HEK293 (cell line): ENCODE data around the gene PTK7.

Source experiments
- EGR2 ChIP-seq: fragments of 450-650 bp; formaldehyde crosslinking; IDR thresholded peaks from 2 replicates; pipeline ENCODE4 v1.5.1; 2016; ENCODE audit warnings: low read depth, missing biosample characterization, missing genetic modification characterization
- GLI2 ChIP-seq: fragments of 450-650 bp; formaldehyde crosslinking; IDR thresholded peaks from 2 replicates; pipeline ENCODE4; 2017; ENCODE audit warnings: missing biosample characterization, missing genetic modification characterization, low read depth, borderline replicate concordance
- KLF8 ChIP-seq: fragments of 450-650 bp; formaldehyde crosslinking; IDR thresholded peaks from 2 replicates; pipeline ENCODE4 v1.5.1; 2016; ENCODE audit warnings: missing biosample characterization, missing genetic modification characterization
- KLF9 ChIP-seq: fragments of 450-650 bp; formaldehyde crosslinking; IDR thresholded peaks from 2 replicates; pipeline ENCODE4 v1.5.1; 2016; ENCODE audit warnings: missing biosample characterization, missing genetic modification characterization, low read depth
- SP2 ChIP-seq: fragments of 450-650 bp; formaldehyde crosslinking; IDR thresholded peaks from 2 replicates; pipeline ENCODE4 v1.5.1; 2016; ENCODE audit warnings: missing biosample characterization, missing genetic modification characterization
- ZBTB11 ChIP-seq: fragments of 450-650 bp; formaldehyde crosslinking; conservative IDR thresholded peaks from 2 replicates; pipeline ENCODE4 v1.5.1; 2016; ENCODE audit warnings: low read depth, missing biosample characterization, missing genetic modification characterization
- ZFP69B ChIP-seq: fragments of 450-650 bp; formaldehyde crosslinking; IDR thresholded peaks from 2 replicates; pipeline ENCODE4 v1.5.1; 2016; ENCODE audit warnings: missing biosample characterization, missing genetic modification characterization
- ZNF10 ChIP-seq: fragments of 450-650 bp; formaldehyde crosslinking; IDR thresholded peaks from 2 replicates; pipeline ENCODE4 v1.5.1; 2017; ENCODE audit warnings: missing biosample characterization, missing genetic modification characterization
- ZNF146 ChIP-seq: fragments of 450-650 bp; formaldehyde crosslinking; IDR thresholded peaks from 2 replicates; pipeline ENCODE4 v1.5.1; 2016; ENCODE audit warnings: missing biosample characterization, missing genetic modification characterization
- ZNF169 ChIP-seq: fragments of 450-650 bp; formaldehyde crosslinking; IDR thresholded peaks from 2 replicates; pipeline ENCODE4 v1.5.1; 2016; ENCODE audit warnings: missing biosample characterization, missing genetic modification characterization
- ZNF341 ChIP-seq: fragments of 450-650 bp; formaldehyde crosslinking; IDR thresholded peaks from 2 replicates; pipeline ENCODE4; 2016; ENCODE audit warnings: low read depth, missing biosample characterization, missing genetic modification characterization
- ZNF37A ChIP-seq: fragments of 450-650 bp; IDR thresholded peaks from 2 replicates; pipeline ENCODE4 v1.5.1; 2018; ENCODE audit warnings: missing biosample characterization, missing genetic modification characterization
- ZNF423 ChIP-seq: fragments of 450-650 bp; formaldehyde crosslinking; IDR thresholded peaks from 2 replicates; pipeline ENCODE4 v1.5.1; 2016; ENCODE audit warnings: missing biosample characterization, missing genetic modification characterization
- ZNF48 ChIP-seq: fragments of 450-650 bp; formaldehyde crosslinking; IDR thresholded peaks from 2 replicates; pipeline ENCODE4 v1.5.1; 2016; ENCODE audit warnings: missing biosample characterization, missing genetic modification characterization
- ZNF510 ChIP-seq: fragments of 450-650 bp; formaldehyde crosslinking; IDR thresholded peaks from 2 replicates; pipeline ENCODE4 v1.5.1; 2018; ENCODE audit warnings: mild to moderate bottlenecking, missing genetic modification characterization, missing biosample characterization; ENCODE audit not compliant: insufficient replicate concordance
- ZNF560 ChIP-seq: fragments of 450-650 bp; formaldehyde crosslinking; IDR thresholded peaks from 2 replicates; pipeline ENCODE4 v1.5.1; 2017; ENCODE audit warnings: missing biosample characterization, missing genetic modification characterization, borderline replicate concordance
- ZNF561 ChIP-seq: fragments of 450-650 bp; IDR thresholded peaks from 2 replicates; pipeline ENCODE4 v1.5.1; 2018; ENCODE audit warnings: missing biosample characterization, missing genetic modification characterization, borderline replicate concordance
- ZNF654 ChIP-seq: fragments of 450-650 bp; formaldehyde crosslinking; IDR thresholded peaks from 2 replicates; pipeline ENCODE4 v1.5.1; 2016; ENCODE audit warnings: low read depth, missing biosample characterization, missing genetic modification characterization
- ZNF677 ChIP-seq: fragments of 450-650 bp; IDR thresholded peaks from 2 replicates; pipeline ENCODE4 v1.5.0; 2018; ENCODE audit warnings: missing biosample characterization, mild to moderate bottlenecking, missing genetic modification characterization, moderate library complexity
- ZNF747 ChIP-seq: fragments of 450-650 bp; formaldehyde crosslinking; IDR thresholded peaks from 2 replicates; pipeline ENCODE4 v1.5.1; 2016; ENCODE audit warnings: missing biosample characterization, missing genetic modification characterization
- ZNF777 ChIP-seq: fragments of 450-650 bp; formaldehyde crosslinking; IDR thresholded peaks from 2 replicates; pipeline ENCODE4 v1.5.1; 2017; ENCODE audit warnings: missing biosample characterization, missing genetic modification characterization, borderline replicate concordance
- ZSCAN30 ChIP-seq: fragments of 450-650 bp; IDR thresholded peaks from 2 replicates; pipeline ENCODE4 v1.5.1; 2018; ENCODE audit warnings: missing biosample characterization, mild to moderate bottlenecking, missing genetic modification characterization, moderate library complexity
- ZXDB ChIP-seq: fragments of 450-650 bp; formaldehyde crosslinking; IDR thresholded peaks from 2 replicates; pipeline ENCODE4 v1.5.1; 2016; ENCODE audit warnings: missing biosample characterization, missing genetic modification characterization
- TF ChIP-seq, protein P1 (sequence below): fragments of 450-650 bp; IDR thresholded peaks from 2 replicates; pipeline ENCODE4 v1.5.1; 2018; ENCODE audit warnings: missing biosample characterization, mild to moderate bottlenecking, missing genetic modification characterization
- TF ChIP-seq, protein P2 (sequence below): fragments of 450-650 bp; formaldehyde crosslinking; IDR thresholded peaks from 2 replicates; pipeline ENCODE4 v1.5.1; 2016; ENCODE audit warnings: missing biosample characterization, missing genetic modification characterization, low read depth

Gene PTK7

DNA sequence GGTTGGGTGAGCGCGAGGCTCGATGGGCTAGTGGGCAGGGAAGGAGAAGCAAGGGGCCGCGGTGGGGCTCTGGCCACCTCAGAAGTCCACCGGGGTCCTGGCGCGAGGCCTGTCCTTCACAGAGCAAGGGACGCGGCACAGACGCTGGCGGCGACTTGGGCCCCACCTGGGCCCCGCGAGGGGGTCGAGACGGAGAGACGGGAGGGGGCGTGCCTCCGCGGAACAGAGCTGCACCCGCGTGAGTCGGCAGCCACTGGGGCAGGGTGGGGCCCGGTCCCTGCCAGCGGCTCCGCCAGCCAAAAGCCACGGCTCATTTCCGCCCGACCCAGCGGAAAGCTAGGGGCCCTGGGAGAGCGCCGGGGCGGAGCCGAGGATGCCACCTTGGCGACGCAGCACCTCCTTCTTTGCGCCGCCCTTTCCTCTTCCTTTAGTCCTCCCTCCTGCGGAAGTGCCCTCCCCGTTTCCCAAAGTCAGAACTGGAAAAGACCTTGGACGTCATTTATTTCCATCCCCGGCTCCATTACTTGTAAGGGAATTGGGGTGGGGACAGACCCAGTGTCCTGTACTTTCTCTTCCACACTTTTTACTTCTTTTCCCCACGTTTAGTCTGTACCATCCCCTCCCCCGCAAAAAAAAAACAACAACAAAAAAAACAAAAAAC, 22.4 kb upstream of the PTK7 start, which contains the start of gene CUL7 (continued):
- TF ChIP-seq ZNF423 (tag by site-specific recombination): no peak
- peak; percentile 94 for TF ChIP-seq ZBTB11 (tag by site-specific recombination)
- TF ChIP-seq, protein P1, sequence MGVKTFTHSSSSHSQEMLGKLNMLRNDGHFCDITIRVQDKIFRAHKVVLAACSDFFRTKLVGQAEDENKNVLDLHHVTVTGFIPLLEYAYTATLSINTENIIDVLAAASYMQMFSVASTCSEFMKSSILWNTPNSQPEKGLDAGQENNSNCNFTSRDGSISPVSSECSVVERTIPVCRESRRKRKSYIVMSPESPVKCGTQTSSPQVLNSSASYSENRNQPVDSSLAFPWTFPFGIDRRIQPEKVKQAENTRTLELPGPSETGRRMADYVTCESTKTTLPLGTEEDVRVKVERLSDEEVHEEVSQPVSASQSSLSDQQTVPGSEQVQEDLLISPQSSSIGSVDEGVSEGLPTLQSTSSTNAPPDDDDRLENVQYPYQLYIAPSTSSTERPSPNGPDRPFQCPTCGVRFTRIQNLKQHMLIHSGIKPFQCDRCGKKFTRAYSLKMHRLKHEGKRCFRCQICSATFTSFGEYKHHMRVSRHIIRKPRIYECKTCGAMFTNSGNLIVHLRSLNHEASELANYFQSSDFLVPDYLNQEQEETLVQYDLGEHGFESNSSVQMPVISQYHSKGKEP: peak; percentile 34; the same call in 1 of the 2 replicates
- TF ChIP-seq ZNF654 (tag by site-specific recombination): no peak
- TF ChIP-seq ZNF10: no peak; the same call in 1 of the 2 replicates
- TF ChIP-seq ZNF561 (tag by site-specific recombination): peak; percentile 86; the same call in 1 of the 2 replicates
- no peak; the same call in 1 of the 2 replicates for TF ChIP-seq ZNF777
- no peak for TF ChIP-seq ZNF677 (tag by site-specific recombination)
- peak; percentile 85 for TF ChIP-seq ZSCAN30 (tag by site-specific recombination)
- TF ChIP-seq ZNF37A (tag by site-specific recombination): no peak
- no peak for TF ChIP-seq EGR2 (tag by site-specific recombination)
- TF ChIP-seq ZNF169 (tag by site-specific recombination): no peak
- TF ChIP-seq ZFP69B (tag by site-specific recombination): peak; percentile 99
- TF ChIP-seq ZNF510 (tag by site-specific recombination): no peak
- peak; percentile 98 for TF ChIP-seq KLF9
- TF ChIP-seq GLI2 (tag by site-specific recombination): no peak
- TF ChIP-seq ZNF560 (tag by site-specific recombination): no peak
- TF ChIP-seq ZNF747 (tag by site-specific recombination): no peak
- peak; percentile 98 for TF ChIP-seq SP2 (tag by site-specific recombination)
- TF ChIP-seq ZXDB (tag by site-specific recombination): peak; percentile 73
- TF ChIP-seq ZNF341 (tag by site-specific recombination): peak; percentile 76
- TF ChIP-seq, protein P2, sequence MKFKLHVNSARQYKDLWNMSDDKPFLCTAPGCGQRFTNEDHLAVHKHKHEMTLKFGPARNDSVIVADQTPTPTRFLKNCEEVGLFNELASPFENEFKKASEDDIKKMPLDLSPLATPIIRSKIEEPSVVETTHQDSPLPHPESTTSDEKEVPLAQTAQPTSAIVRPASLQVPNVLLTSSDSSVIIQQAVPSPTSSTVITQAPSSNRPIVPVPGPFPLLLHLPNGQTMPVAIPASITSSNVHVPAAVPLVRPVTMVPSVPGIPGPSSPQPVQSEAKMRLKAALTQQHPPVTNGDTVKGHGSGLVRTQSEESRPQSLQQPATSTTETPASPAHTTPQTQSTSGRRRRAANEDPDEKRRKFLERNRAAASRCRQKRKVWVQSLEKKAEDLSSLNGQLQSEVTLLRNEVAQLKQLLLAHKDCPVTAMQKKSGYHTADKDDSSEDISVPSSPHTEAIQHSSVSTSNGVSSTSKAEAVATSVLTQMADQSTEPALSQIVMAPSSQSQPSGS (tag by site-specific recombination): no peak
- no peak for TF ChIP-seq ZNF48 (tag by site-specific recombination)
- TF ChIP-seq KLF8 (tag by site-specific recombination): peak; percentile 92
- no peak for TF ChIP-seq ZNF146 (tag by site-specific recombination)
